ENCODE results near the gene GTPBP2. TPM values are rescaled to one million over a fixed set of nuclear protein-coding genes. Genes with fewer than 3 reads are reported as not detected.

Gene GTPBP2, protein sequence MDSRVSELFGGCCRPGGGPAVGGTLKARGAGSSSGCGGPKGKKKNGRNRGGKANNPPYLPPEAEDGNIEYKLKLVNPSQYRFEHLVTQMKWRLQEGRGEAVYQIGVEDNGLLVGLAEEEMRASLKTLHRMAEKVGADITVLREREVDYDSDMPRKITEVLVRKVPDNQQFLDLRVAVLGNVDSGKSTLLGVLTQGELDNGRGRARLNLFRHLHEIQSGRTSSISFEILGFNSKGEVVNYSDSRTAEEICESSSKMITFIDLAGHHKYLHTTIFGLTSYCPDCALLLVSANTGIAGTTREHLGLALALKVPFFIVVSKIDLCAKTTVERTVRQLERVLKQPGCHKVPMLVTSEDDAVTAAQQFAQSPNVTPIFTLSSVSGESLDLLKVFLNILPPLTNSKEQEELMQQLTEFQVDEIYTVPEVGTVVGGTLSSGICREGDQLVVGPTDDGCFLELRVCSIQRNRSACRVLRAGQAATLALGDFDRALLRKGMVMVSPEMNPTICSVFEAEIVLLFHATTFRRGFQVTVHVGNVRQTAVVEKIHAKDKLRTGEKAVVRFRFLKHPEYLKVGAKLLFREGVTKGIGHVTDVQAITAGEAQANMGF
- total RNA-seq (2022; extraction: Qiagen RNA extraction): 15.0 to 21.1 TPM (median 16.7 TPM) in 5 replicates

DNA sequence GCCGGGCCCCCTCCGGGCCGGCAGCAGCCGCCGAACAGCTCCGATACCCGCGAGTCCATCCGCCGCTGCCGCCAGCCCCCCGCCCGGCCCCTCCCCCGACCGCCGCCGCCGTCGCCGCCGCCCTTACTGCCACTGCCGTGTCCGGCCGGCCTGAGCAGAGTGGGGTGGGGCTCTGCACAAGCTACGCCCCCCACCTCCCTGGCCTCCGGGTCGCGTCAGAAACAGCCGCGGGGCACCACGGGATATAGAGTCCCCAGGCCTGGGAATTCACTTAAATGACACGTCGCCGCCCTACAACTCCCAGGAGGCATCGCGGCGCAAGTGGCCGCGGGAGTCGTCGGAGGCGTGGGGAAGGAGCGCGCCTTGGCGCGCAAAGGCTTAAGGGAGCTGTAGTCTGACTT lies at the start of gene GTPBP2:
Gene GTPBP2, minus strand, starts transcription at position 161 of the 401 bp plus-strand sequence. Its CDS starts 102 bp downstream, at position 59.

DNA sequence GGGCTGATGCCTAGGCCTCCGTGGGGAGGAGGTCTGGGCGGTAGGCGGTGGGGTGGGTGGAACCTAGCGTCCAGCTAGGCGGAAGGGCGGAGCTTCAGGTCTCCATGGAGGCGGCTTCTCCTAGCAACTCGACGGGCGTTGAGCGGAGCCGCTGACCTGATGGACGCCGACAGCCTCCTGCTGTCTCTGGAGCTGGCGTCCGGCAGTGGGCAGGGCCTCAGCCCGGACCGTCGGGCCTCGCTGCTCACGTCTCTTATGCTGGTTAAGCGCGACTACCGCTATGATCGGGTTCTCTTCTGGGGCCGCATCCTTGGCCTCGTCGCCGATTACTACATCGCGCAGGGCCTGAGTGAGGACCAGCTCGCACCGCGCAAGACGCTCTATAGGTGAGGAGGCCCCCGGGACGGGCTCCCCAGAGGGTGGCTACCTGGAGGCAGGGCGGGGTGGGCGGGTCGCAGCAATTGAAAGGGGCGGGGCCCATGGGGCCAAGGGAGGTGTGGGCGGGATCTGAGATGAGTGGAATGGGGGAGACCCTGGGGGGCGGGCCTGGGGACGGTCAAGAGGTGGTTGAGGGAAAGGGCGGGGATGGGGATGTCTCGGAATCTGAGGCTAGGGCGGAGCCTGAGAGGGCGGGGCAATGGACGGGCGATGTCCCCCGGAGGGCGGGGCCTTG lies 16.0 kb upstream of the GTPBP2 start, which contains the start of gene RSPH9:
Gene RSPH9, plus strand, starts transcription at position 97 of the 673 bp plus-strand sequence. Its CDS starts 63 bp downstream, at position 160.

DNA sequence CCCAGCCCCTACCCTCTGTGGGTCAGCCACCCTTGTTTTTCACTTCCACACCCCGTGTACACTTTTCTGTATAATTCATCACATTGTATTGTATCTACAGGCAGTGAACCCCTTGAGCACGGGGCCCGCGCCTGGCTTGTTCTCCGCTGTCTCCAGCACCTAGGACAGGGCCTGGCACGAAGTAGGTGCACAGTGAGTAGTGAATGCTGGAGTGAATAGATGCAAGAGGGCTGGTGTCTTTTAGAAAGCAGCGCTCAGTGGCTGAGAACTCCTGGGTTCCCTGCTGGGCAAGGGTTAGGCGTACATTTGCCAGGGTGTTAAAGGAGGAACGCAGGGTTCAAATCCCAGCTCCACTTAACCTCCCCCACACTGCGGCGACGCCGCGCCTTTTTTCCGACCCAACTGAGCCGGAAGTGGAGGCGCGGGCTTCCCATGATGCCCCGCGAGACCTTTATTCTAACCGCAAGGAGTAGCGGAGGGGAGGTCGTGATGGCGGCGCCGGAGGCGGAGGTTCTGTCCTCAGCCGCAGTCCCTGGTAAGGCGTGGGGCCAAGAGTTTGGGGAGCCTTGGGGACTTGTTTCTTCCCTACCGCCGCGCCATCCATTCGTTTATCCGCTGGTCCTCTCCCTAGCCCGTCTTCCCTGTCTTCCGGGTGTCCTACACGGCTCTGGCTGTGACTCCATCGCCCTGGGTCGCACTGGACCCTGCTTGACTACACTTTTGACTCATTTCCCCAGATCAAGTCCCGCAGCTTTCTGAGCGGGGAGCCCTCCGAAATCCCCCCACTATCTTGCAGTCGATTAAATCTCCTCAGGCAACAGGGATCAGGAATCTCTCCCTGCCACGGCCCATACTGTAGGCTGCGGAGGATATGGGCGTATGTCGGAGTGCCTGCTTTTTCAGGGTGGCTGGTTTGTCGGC lies 6.6 kb upstream of the GTPBP2 start, which contains the start of gene MAD2L1BP:
Gene MAD2L1BP, plus strand, starts transcription at position 454 of the 921 bp plus-strand sequence. Its CDS starts 36 bp downstream, at position 490.

DNA sequence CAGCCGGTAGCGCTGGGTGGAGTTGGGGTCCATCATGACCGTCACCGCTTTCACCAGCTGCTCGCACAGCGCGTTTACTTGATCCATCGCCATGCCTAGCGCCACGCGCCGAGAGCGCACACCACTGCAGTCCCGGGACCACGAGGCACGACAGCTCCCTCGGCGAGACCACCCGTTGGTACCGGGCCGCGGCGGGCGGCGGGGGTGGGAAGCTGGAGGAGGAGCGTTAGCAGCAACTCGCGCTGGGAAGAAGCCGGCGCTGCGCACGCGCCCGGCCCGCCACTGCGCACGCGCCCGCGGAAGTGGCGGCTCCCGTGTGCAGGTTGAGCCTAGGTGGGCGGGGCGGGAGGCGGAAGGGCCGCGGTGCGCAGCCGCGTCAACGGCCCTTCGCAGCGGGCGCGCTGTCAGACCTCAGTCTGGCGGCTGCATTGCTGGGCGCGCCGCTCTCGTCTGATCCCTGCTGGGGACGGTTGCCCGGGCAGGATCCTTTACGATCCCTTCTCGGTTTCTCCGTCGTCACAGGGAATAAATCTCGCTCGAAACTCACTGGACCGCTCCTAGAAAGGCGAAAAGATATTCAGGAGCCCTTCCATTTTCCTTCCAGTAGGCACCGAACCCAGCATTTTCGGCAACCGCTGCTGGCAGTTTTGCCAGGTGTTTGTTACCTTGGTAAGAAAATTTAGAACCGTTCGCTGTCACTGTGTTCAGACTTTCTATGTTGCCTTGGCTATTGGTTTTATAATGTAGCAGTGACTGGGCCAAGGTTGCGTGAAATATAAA lies 53.1 kb downstream of the GTPBP2 start, which contains the start of the genes POLH and XPO5:
Gene POLH, plus strand, starts transcription at position 414 of the 780 bp plus-strand sequence. CDS start 6,135 bp downstream, outside the sequence.
Gene XPO5, minus strand, starts transcription at position 267 of the 780 bp plus-strand sequence. Its CDS starts 174 bp downstream, at position 93.

Other genes with a start within 250 kb of the GTPBP2 start
- gene ABCC10, start 201.7 kb downstream of the GTPBP2 start, total RNA-seq (2022; extraction: Qiagen RNA extraction): 5.7 to 12.4 TPM (median 8.5 TPM) in 5 replicates
- 4.5 to 7.5 TPM (median 7.1 TPM) in 5 replicates for gene DLK2, start 173.7 kb downstream of the GTPBP2 start, total RNA-seq (2022; extraction: Qiagen RNA extraction)
- 15.2 to 19.9 TPM (median 18.2 TPM) in 5 replicates for gene TJAP1, start 151.7 kb downstream of the GTPBP2 start, total RNA-seq (2022; extraction: Qiagen RNA extraction)
- 0.46 to 1.3 TPM (median 1.1 TPM) in 5 replicates for gene LRRC73, start 118.9 kb downstream of the GTPBP2 start, total RNA-seq (2022; extraction: Qiagen RNA extraction)
- gene YIPF3, start 112.3 kb downstream of the GTPBP2 start, total RNA-seq (2022; extraction: Qiagen RNA extraction): 63.3 to 71.4 TPM (median 66.2 TPM) in 5 replicates
- gene POLR1C, start 112.2 kb downstream of the GTPBP2 start, total RNA-seq (2022; extraction: Qiagen RNA extraction): 44.9 to 48.4 TPM (median 46.3 TPM) in 5 replicates
- 25.5 to 28.9 TPM (median 28.4 TPM) in 5 replicates for gene XPO5, start 53.2 kb downstream of the GTPBP2 start, total RNA-seq (2022; extraction: Qiagen RNA extraction)
- 6.8 to 10.3 TPM (median 8.3 TPM) in 5 replicates for gene POLH, start 53.1 kb downstream of the GTPBP2 start, total RNA-seq (2022; extraction: Qiagen RNA extraction)
- gene MAD2L1BP, start 6.6 kb upstream of the GTPBP2 start, total RNA-seq (2022; extraction: Qiagen RNA extraction): 34.3 to 36.7 TPM (median 34.7 TPM) in 5 replicates
- 0.20 to 0.34 TPM (median 0.24 TPM) in 5 replicates for gene RSPH9, start 15.8 kb upstream of the GTPBP2 start, total RNA-seq (2022; extraction: Qiagen RNA extraction)
- gene MRPS18A, start 58.5 kb upstream of the GTPBP2 start, total RNA-seq (2022; extraction: Qiagen RNA extraction): 45.6 to 50.1 TPM (median 47.0 TPM) in 5 replicates
- gene VEGFA, start 140.9 kb upstream of the GTPBP2 start, total RNA-seq (2022; extraction: Qiagen RNA extraction): 27.8 to 33.9 TPM (median 29.9 TPM) in 5 replicates

Measured in A549 treated with Mapracorat at 1 μM for 4 hours (cell line).